Neutrophil (primary cell): ENCODE measurements around the gene PDX1.

Source experiments
- H3K27ac ChIP-seq: fragments of 200-600 bp; sonication (generic); 2 replicates; pipeline ENCODE4 v1.5.1; 2016; ENCODE audit warnings: mild to moderate bottlenecking, moderate library complexity
- H3K27me3 ChIP-seq: fragments of 200-600 bp; sonication (generic); 2 replicates; pipeline ENCODE4 v1.6.0; 2016; ENCODE audit warnings: mild to moderate bottlenecking
- H3K36me3 ChIP-seq: fragments of 200-600 bp; sonication (generic); 2 replicates; pipeline ENCODE4 v1.5.1; 2017
- H3K4me1 ChIP-seq, 2 experiments: fragments of 200-600 bp in 1 of 2; sonication (generic) in 1 of 2; 1 replicate in 1 of 2; 2 replicates in 1 of 2; pipeline versions ENCODE4 v1.5.1 to v1.6.1; 2013 to 2016; ENCODE audit warnings: low read depth in 1 of 2, low read length in 1 of 2, mild to moderate bottlenecking in 1 of 2, moderate library complexity in 1 of 2; ENCODE audit not compliant: control insufficient read depth in 1 of 2, insufficient read depth in 1 of 2
- H3K4me3 ChIP-seq, 2 experiments: fragments of 200-600 bp in 1 of 2; sonication (generic) in 1 of 2; 1 replicate in 1 of 2; 2 replicates in 1 of 2; pipeline ENCODE4 v1.5.1; 2013 to 2016; ENCODE audit warnings: low read depth in 1 of 2, low read length in 1 of 2, mild to moderate bottlenecking in 1 of 2, moderate library complexity in 1 of 2
- H3K9me3 ChIP-seq: fragments of 200-600 bp; sonication (generic); 2 replicates; pipeline ENCODE4 v1.5.1; 2016
- TF ChIP-seq, protein P1 (sequence below): fragments of 200-600 bp; sonication (generic); IDR thresholded peaks from 2 replicates; pipeline ENCODE4 v1.5.1; 2016; ENCODE audit warnings: antibody characterized with exemption

Gene PDX1

DNA sequence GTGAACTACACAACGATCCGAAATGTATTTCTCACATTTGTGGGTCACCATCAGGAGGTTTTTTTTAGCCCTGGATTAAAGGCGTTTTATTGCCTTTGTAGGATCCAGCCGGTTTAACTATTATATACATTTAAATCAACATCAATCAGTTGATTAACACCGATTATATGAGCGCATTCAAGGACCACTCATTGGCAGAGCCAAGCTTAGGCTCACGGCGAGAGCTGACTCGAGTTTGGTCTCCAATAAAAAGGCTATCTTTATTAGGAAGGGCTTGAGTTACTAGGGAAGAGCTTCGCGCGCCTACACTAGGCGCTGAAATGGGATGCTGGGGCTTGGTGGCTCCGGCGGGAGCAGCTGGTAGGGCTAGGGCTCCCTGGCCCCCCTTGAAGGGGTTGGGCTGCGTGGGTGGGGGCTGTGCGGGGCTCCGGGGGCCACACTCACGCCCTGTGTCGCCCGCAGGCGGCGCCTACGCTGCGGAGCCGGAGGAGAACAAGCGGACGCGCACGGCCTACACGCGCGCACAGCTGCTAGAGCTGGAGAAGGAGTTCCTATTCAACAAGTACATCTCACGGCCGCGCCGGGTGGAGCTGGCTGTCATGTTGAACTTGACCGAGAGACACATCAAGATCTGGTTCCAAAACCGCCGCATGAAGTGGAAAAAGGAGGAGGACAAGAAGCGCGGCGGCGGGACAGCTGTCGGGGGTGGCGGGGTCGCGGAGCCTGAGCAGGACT is 4.2 kb downstream of the PDX1 start:
- no peaks in the 10 kb centered on the region for H3K36me3 ChIP-seq
- TF ChIP-seq, protein P1, sequence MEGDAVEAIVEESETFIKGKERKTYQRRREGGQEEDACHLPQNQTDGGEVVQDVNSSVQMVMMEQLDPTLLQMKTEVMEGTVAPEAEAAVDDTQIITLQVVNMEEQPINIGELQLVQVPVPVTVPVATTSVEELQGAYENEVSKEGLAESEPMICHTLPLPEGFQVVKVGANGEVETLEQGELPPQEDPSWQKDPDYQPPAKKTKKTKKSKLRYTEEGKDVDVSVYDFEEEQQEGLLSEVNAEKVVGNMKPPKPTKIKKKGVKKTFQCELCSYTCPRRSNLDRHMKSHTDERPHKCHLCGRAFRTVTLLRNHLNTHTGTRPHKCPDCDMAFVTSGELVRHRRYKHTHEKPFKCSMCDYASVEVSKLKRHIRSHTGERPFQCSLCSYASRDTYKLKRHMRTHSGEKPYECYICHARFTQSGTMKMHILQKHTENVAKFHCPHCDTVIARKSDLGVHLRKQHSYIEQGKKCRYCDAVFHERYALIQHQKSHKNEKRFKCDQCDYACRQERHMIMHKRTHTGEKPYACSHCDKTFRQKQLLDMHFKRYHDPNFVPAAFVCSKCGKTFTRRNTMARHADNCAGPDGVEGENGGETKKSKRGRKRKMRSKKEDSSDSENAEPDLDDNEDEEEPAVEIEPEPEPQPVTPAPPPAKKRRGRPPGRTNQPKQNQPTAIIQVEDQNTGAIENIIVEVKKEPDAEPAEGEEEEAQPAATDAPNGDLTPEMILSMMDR, result no peak
- H3K27me3 ChIP-seq, result peaks cover 100% of the 10 kb centered on the region
- no peak overlapping the region for H3K27ac ChIP-seq
- H3K9me3 ChIP-seq, result no peaks in the 10 kb centered on the region
- H3K4me3 ChIP-seq, result no peak overlapping the region
- H3K4me1 ChIP-seq, result peaks cover 6 to 13% of the 10 kb centered on the region in 2 experiments

DNA sequence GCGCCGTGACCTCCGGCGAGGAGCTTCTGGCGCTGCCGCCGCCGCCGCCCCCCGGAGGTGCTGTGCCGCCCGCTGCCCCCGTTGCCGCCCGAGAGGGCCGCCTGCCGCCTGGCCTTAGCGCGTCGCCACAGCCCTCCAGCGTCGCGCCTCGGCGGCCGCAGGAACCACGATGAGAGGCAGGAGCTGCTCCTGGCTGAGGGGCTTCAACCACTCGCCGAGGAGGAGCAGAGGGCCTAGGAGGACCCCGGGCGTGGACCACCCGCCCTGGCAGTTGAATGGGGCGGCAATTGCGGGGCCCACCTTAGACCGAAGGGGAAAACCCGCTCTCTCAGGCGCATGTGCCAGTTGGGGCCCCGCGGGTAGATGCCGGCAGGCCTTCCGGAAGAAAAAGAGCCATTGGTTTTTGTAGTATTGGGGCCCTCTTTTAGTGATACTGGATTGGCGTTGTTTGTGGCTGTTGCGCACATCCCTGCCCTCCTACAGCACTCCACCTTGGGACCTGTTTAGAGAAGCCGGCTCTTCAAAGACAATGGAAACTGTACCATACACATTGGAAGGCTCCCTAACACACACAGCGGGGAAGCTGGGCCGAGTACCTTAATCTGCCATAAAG is 4.8 kb downstream of the PDX1 start:
- Histone ChIP-seq H3K27ac (no peak overlapping the region), H3K4me1 (peaks cover 6 to 13% of the 10 kb centered on the region in 2 experiments), H3K4me3 (no peak overlapping the region), H3K9me3 (no peaks in the 10 kb centered on the region), H3K27me3 (peaks cover 100% of the 10 kb centered on the region), H3K36me3 (no peaks in the 10 kb centered on the region)
- TF ChIP-seq, protein P1, result no peak

DNA sequence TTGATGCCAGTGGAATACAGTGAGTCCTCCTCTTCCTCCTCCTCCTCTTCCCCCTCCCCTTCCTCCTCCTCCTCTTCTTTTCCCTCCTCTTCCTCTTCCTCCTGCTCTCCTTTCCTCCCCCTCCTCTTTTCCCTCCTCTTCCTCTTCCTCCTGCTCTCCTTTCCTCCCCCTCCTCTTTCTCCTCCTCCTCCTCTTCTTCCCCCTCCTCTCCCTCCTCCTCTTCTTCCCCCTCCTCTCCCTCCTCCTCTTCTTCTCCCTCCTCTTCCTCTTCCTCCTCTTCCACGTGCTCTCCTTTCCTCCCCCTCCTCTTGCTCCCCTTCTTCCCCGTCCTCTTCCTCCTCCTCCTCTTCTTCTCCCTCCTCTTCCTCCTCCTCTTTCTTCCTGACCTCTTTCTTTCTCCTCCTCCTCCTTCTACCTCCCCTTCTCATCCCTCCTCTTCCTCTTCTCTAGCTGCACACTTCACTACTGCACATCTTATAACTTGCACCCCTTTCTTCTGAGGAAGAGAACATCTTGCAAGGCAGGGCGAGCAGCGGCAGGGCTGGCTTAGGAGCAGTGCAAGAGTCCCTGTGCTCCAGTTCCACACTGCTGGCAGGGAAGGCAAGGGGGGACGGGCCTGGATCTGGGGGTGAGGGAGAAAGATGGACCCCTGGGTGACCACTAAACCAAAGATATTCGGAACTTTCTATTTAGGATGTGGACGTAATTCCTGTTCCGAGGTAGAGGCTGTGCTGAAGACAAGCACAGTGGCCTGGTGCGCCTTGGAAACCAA is 5.6 kb downstream of the PDX1 start:
- TF ChIP-seq, protein P1, result no peak
- no peaks in the 10 kb centered on the region for H3K9me3 ChIP-seq
- H3K4me3 ChIP-seq, result no peak overlapping the region
- no peaks in the 10 kb centered on the region for H3K36me3 ChIP-seq
- H3K4me1 ChIP-seq, result peaks cover 6% of the 10 kb centered on the region in 2 experiments
- peaks cover 100% of the 10 kb centered on the region for H3K27me3 ChIP-seq
- no peak overlapping the region for H3K27ac ChIP-seq

DNA sequence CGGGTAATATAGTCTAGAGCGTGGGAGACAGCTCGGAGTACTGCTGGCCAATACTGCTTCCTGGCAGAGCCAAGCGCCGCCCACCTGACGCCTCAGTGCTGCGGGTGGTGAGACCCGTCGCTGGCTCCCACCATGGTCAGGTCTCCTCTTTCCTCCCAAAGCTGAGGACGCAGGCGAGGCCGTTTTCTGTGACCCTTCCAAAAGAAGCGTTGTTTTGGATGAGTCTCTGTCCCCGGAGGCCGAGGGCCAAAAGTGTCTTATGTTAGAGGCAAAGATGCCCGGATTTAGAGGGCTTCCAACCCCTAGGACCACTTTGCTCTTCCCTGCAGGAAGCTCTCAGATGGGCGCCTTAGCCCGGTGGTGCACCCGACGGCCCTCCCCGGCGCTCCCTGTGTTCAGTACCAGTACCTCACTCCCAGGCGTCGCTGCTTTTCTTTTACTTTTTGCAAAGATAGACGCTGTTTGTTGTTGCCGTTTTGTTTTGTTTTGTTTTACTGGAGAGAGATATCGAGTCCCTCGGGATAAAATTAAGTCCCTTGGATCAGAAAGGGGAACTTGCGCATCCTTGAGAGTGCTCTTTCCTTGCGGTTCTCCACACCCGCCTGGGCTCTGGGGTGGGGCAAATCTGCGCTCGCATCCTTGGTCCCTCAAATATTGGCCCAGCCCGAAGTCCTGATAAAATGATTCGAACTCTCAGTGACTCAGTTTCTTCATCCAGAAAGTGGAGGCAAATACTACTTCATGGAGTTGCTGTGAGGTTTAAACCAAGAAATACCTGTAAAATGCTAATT is 7.0 kb downstream of the PDX1 start:
- Histone ChIP-seq H3K36me3 (no peaks in the 10 kb centered on the region), H3K9me3 (no peaks in the 10 kb centered on the region), H3K27me3 (peaks cover 100% of the 10 kb centered on the region), H3K27ac (no peak overlapping the region), H3K4me1 (no peaks in the 10 kb centered on the region), H3K4me3 (no peak overlapping the region)
- TF ChIP-seq, protein P1, result no peak
